Amygdala (tissue), 56 donors: ENCODE data around the gene BCAS3.
A peak's percentile ranks its signal among the peaks of the same experiment; 100 is the strongest.

Experiments
- DNase-seq, 56 donors: peaks; one replicate each; lab custom pipeline; 2025; lab: John Stamatoyannopoulos, UW

Gene BCAS3

DNA sequence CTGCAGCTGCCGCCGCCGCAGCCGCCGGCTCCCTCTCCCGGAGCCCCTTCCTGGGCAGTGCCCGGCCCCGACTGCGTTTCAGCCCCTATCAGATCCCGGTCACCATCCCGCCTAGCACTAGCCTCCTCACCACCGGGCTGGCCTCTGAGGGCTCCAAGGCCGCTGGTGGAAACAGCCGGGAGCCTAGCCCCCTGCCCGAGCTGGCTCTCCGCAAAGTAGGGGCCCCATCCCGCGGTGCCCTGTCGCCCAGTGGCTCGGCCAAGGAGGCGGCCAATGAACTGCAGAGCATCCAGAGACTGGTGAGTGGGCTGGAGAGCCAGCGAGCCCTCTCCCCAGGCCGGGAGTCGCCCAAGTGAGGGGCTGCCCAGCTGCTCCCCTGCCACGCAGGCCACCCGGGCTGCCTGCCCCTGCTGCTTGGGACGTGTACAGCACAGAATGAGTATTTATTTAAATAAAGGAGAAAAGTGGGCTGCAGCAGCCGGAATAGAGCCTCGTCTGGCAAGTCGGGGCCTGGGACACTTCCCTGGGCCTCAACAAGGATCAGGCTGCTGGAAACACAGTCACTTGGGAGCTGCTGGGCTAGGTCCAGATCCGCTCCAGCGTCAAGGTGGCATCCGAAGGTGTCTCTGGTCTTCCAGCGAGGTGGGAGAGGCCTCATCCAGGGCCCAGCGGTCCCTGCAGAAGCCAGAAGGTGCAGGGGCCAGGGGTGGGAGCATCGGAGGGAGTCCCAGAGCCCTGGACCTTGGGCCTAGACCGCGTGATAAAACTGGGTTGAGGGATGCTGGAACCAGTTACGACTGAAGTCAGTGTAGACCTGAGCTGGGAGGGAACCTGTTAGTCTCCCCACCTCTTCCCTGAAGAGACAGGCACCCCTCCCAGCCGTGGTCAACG lies 730.7 kb downstream of the BCAS3 start:
- no peak for DNase-seq

DNA sequence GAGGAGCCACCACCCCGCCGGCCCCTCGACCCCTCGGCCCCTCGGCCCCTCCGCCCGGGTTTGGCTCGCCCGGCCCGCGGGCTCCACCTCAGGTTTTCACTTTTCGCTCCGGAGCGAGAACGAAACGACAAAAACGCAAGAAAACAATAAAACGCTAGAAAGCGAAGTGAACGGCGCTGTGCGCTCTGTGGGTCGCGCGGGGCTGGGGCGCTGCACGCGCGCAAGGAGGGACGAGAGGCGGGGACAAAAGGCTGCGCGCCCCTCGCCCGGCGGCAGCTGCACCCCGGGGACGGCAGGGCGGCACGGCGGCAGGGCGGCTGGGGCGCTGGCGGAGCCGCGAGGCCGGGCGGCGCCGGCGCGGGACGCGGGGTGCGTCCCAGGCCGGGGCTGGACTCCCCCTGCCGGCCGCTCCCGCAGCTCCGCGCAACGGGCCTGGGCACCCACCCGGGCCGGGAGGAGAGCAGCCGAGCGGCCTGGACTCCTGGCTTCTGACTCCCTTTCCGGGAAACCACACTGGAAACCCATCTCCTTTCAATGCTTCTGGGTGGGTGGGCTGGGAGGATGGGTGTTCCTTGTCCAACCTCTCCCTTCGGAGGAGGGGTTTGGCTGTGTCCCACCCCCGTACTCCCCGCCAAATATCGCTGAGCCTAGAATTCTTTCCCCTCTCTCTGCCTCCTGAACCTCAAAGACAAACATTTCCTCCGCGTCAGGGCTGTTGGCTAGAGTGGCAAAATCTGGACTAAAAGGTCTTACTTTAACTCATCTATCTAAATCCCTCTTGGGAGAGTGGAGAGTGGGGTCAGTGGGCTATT lies 731.9 kb downstream of the BCAS3 start:
- peak in 16 of 56 donors; percentile 9 to 58 (median 18) for DNase-seq

DNA sequence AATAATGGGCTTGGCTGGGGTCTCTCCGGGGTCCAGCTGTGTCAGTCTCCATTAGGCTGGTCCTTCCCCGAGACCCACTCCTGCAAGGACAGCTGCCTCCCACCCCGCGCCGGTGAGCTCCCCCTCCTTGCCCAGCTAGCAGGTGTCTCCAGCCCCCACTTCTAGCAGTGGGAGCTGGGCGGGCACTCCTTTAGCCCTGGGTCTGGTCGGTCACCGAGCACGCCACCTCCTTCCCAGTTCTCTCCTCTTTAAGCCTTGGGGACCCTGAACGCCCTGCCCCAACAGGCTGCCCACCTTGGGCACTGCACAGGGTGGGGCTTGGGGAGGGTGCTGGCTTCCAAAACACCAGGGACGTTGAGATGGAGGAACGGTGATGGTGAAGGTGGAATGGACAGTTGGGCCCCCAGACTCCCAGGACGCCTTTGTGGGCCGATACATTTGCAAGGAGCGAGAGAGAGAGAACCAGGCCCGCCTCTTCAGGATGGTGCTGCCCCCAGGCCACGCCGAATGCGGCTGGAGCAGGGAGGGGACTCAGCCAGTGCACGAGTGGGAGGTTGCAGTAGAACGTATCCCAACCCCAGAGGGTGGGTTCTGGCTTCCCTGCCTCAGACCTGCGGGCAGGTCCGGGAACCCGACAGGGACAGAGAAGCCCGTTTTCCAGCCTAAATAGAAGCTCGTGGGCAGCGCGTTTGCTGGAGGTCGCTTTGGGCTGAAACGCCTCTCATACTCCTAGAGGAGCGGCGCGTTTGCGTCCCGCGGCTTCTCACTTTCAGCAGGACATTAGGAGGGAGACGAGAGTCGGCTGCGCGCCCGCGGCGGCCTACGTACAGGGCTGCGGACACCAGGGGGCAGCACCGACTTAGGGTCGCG lies 732.7 kb downstream of the BCAS3 start:
- peak in 41 of 56 donors; percentile 6 to 81 (median 41) for DNase-seq

DNA sequence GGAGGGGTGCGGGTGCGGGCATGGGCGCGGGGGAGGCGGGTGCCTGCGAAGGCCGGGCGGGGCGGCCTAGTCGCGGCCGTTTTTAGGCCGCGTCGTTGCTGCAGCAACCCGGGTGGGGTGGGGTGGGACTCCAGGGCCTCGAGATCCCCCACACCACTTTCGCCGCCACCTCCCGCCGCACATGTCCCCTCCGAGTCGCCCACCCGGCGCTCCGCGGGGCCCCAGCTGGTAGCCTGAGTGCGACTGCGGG lies 733.3 kb downstream of the BCAS3 start:
- peak in 1 of 56 donors; percentile 14 for DNase-seq

DNA sequence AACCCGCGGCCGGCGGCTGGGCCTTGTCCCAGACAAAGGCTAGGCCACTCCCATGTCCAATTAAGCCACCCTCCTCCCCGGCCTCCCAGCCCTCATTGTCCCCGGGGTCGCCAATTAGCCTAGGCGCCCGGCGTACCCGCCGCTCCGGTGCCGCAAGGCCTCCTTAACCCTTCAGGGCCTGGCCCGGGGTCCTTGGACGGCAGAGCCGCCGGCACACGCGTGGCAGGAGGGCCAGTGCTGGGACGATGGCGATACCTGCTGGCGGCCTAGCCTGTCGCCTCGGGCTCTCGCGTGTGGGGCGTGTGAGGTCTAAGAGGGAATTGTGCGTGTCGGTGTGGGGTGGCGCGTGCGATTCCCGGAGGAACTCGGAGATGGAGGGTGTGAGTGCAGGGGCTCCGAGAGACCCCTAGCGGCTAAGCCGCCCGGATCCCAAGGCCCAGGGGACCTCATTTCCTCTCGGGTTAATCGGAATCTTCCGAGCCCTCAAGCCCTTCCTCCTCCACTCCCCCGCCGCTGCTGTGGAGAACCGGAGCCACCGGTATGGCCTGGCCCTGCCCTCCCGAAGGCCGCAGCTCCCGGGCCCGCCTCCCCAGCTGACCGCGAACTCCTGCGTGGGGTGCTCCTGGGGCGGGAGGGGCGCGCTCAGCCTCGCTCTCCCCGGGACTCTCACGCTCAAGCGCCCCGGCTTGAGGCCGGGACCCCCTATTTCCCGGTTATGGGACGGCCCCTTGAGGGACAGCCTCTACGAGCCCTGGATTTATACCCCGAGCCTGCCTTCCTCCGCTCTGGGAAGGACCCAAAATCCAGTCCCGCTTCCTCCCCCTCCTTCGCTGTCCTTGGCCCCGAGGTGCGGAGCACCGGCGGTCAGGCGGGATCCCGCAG lies 733.9 kb downstream of the BCAS3 start:
- DNase-seq, result peak in 3 of 56 donors; percentile 42 to 55 (median 43)

DNA sequence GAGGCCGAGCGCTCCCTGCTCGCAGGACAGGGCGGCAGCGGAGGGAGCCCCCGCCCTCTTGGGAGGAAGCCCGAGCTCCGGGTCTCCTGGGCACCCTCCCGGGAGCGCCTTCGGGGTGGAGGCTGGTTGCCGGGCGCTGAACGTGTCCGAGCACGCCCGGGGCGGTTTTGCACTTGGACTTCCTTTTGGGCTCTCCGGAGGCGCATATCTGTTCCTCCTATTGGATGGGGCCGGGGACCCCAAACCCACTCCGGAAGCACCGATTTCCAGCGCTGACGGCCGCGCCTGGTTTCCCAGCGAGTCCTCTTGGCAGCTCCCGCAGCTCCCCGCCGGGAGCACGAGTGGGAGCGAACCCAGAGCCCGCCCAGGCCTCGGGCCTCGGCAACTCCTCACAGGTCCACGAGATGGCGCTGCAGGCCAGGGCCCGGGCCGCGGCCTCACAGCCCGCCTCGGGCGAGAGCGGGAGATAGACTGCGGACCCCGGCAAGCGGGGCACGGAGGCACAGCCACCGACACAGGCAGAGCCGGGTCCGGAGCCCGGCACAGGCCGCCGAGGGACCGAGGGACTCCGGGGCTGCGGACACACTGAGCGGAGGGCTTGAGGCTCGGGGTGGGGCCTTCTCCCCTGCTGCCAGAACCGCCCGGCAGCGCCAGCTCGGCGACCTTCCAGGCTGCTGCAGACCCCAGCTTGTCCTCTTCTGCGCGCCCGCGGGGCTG lies 734.6 kb downstream of the BCAS3 start:
- DNase-seq, result peak in 49 of 56 donors; percentile 10 to 84 (median 56)

DNA sequence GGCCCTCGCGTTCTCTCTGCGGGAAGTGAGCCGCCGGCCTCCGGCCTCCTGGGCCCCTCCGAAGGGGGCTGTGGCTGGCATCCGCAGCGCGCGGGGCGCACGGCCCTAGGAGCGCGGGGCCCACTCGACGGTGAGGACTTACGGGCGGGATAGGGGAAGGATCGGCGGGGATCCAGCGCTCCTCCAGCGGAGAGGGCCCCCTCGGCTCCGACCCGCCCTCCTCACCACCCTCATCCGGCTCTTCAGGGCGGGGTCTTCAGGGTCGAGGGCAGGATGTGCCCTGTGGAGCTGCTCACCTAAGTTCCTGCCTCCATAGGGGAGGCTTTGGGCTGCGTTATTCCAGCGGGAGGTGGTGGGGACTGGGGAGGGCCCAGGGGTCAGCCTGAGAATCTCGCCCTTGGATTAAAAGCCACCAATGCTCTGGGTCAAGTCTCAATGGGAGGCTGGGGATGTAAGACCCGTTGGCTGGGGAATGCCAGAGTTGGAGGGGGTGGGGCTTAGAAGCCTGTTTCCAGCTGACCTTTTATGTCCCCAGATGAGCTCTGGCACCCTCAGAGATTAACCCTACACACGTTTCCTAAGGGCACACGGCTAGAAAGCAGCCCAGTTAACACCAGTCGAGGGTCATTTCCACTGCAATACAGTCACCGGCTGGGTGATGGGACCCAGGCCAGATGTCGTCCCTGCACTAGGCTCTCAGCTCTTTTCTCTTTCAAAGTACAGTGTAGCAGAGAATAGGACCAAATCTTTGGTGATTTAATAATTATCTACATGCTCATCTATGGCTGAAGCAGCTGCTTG lies 735.4 kb downstream of the BCAS3 start:
- DNase-seq, result no peak

DNA sequence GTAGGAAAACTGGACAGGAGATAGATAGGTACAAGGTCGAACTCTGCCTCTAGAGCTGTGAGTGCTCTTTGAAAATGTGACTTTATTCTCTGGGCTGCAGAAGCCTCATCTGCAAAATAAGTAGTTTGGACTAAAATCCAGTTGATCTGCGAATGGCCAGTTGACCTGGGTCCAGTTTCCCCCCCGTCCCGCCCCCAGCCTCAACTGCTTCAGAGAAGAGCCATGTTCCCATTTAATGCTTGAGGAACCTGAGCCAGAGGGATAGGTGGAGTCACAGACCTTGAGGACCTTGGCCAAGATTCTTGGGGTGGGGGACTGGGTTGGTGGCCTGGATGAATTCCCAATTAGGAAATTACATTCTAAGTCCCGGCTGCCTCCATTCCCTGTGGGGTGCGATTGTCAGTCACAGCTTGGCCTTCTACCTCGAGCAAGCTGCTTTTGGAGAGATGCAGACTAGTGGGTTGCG lies 736.0 kb downstream of the BCAS3 start:
- no peak for DNase-seq

DNA sequence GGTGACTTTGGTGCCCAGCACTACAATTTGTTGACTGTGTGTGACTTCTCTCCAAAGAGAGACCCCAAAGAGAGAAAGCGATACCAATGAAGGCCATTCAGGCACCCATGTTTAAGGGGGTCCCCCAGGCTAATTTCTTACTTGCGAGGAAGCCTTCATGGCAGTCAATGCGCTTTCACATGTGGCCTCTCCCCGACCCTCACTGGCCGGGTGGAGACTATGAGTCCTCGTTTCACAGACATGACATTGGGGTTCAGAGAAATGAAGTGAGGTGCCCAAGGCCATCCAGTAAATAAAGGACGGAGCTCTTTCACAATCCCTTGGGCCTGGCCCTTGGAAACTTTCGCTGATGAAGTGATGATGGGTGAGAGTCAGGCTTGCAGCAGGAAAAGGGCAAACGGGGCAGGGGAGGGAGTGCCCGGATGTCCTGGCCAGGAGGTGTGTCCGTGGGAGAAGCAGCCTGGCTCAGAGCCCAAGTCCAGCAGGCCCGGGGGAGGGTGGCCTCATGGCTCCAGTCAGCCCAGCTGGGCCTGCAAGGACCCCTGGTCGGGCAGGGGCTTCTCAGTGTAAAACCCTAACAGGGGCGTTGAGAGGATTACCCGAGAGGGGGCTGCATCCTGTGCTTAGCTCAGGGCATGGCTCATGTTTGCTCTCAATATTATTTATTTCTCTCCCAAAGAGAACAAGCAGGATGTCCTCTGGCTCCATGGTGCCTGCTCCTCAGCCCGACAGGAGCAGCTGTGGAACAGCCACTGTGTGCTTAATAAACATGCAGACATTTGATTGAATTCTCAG lies 736.7 kb downstream of the BCAS3 start:
- DNase-seq, result no peak

DNA sequence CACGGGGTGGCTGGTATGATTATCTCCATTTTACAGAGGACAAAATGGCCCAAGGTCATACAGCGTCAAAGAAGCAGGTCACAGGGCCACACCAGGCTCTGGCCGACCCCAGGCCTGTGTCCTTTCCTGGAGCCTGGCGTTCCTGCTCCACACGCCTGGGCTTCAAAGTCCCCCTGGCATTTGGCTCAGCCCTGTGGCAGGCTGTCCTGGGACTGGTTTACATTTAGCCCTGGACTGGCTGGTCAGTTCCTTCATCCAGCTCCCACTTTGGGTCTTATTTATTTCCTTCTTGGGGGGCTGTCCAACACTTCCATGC lies 737.2 kb downstream of the BCAS3 start:
- no peak for DNase-seq

DNA sequence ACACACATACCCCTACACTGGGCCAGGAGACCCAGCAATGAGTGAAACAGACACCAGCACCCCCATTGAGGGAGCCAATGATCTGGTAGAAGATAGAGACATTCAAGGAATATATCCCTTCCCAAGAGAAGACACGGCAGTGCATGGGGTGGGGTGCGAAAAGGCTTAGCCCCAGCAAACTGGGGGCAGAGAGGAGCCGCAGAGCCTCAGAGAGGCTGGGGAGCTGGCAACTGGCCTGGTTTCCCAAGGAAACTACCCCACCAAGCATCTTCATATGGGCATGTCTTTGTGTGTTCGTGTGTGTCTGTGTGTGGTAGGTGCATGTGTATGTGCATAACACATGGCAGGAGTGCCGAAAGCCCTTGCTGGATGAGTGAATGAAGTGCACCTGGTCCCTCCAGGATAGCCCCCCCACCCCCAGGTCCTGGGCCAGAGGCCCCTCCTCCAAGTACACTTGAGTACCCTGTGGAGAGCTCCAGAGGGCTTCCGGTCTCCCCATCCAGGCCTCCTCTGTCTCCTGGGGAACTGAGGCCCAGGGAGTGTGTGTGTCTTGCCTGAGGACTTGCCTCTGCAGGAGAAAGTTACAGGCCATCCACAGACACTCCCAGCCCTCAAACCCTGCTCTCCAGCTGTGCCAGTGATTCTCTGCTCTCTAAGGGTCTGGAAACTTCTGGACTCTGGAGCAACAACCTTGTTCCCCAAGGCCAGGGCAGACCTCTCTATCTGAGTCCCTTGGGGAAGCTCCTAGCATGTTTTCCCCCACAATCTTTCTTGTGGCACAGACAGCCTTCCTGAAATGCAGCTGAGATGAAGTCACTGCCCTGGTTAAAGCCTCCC lies 737.9 kb downstream of the BCAS3 start:
- DNase-seq, result no peak

DNA sequence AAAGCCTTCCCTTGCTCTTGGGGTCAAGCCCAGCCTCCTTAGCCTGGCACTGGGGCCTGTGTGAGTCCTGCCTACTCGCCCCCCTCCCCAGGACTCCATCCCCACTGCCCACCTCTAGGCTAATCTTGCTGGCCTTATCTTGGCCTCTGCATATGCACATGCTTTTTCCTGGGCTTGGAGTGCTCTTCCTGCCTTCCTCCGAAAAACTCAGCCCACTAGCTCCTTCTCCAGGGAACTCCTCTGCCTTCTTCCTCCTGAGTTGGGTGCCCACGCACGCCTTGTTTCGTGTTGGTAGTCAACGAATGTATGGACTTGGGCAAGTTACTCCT lies 738.5 kb downstream of the BCAS3 start:
- no peak for DNase-seq

DNA sequence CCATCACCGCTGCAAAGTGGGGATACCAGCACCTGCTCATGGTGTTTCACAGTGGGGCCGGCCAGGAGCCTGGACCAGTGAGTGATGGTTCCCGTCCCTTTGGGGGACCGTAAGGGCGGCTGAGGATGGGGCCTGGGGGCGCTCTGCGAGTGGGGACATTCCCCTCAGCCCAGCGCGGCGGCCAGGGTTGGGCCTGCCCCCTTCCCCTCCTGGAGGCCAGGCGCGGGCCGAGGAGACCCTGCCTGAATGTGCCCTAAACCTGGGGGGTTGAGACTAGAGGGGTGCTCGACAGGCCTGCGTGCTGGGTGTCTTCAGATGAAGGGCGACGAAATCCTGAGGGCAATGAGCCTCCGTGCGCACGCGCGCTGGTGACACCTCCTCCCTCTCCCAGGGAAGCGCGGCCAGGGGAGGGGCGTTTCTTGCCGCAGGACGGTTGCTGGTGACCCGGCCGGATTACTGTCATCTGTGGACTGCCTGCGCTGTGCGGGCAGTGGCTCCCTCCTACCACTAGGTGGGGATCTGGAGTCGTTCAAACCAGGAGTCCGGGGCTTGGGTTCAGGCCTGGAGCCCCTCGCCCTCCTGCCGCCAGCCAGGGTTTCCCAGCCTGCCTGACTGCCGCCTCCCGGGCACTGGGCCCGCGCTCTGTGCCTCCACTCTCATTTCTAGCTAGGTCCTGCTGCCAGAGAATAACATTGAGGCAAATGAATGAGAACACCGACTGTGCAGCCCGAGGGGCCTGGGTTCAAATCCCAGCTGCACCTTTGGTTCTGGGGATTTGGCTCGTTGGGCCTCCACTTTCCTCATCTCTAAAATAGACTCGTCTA lies 739.1 kb downstream of the BCAS3 start:
- DNase-seq, result peak in 44 of 56 donors; percentile 5 to 71 (median 44)

DNA sequence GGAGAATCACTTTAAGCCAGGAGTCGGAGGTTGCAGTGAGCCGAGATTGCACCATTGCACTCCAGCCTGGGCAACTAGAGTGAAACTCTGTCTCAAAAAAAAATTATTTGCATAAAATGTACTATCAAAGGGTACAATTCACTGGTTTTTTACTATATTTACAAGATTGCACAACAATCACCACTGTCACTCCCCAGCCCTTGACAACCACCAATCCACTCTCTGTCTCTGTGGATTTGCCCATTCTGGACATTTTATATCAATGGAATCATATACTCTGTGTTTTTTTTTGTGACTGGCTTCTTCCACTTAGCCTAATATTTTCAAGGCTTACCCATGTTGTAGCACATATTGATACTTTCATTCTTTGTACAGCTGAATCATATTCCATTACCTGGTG lies 740.8 kb downstream of the BCAS3 start:
- no peak for DNase-seq

DNA sequence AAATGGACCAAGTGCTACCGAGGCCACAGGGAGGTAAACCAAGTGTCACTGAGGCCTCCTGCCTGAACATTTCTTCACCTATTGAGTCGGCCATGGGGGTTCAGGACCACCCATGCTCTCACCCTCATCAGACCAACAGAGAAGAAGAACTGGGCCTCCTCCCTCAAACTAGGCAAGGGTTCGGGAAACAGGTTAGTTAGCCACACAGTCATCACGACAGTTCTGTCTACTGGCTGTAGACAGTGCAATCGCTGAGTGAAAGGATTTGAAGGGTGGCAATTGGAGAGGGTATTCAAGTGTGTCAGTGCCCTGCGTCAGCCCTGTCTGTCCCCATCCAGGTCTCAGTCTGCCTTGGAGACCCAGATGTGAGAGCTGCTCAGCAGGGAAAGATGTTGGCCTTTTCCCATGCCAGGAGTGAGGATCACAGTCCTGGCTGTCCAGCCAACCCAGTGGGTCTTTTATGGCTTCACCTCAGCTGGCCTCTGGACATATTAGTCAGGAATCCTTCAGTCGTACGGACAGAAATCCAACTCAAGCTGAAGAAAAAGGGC lies 741.9 kb downstream of the BCAS3 start:
- DNase-seq, result no peak

DNA sequence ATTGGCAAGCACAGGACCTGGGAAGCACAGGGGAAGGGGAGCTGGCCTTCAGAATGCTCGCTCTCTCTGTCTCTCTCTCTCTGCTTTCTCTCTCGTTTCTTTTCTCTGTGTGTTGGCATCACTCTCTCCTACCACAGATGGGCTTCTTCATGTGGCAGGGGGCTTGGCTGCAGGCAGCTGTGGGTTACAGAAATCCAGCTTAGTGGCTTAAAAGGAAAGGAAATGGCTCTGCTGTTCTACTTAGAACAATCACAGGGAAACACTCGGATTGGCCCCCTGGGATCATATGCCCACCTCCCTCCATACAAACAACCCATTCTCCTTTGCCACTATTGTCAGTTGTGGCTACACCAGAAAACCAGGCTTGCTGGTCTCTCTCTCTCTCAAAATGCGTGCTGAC lies 742.4 kb downstream of the BCAS3 start:
- DNase-seq, result no peak
